Measurements from ENCODE around the gene PRELID1.
"Not testable (repeated sequence)": the region's sequence is repeated elsewhere in the genome, so short reads cannot be mapped to it uniquely, and the experiment has no call there.

PRELID1 gene

DNA sequence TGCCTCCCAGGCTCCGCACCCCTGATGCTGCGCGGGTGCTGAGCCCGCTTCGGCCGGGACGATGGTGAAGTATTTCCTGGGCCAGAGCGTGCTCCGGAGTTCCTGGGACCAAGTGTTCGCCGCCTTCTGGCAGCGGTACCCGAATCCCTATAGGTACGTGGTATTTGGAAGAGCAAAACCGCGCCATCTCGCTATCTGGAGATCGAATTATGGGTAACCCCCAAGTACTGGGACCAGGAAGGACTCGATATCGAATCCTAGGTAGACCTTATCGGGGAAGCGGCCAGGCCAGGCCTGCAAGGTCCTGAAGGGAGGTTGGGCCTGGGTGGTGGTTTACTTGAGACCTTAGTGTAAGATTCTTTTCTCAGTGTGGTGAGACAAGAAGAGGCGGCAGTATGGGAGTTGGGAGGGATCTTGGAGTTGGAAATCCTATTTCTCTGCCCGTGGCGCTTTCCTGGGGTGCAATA lies 359 bp downstream of the PRELID1 start:
- peaks cover 57% of the 10 kb centered on the region for H3K36me3 ChIP-seq
- H3K27me3 ChIP-seq: no peaks in the 10 kb centered on the region
- no peaks in the 10 kb centered on the region for H3K9me3 ChIP-seq
- TF ChIP-seq, protein P1, sequence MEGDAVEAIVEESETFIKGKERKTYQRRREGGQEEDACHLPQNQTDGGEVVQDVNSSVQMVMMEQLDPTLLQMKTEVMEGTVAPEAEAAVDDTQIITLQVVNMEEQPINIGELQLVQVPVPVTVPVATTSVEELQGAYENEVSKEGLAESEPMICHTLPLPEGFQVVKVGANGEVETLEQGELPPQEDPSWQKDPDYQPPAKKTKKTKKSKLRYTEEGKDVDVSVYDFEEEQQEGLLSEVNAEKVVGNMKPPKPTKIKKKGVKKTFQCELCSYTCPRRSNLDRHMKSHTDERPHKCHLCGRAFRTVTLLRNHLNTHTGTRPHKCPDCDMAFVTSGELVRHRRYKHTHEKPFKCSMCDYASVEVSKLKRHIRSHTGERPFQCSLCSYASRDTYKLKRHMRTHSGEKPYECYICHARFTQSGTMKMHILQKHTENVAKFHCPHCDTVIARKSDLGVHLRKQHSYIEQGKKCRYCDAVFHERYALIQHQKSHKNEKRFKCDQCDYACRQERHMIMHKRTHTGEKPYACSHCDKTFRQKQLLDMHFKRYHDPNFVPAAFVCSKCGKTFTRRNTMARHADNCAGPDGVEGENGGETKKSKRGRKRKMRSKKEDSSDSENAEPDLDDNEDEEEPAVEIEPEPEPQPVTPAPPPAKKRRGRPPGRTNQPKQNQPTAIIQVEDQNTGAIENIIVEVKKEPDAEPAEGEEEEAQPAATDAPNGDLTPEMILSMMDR (IDR thresholded peaks at IDR 0.05): no peak
- H3K4me3 ChIP-seq (ENCODE audit: low read depth in 1 of 2, low read length in 1 of 2): peak overlapping the region; percentile 79 to 99
- peak overlapping the region; percentile 95 for H3K27ac ChIP-seq
- H3K4me1 ChIP-seq (ENCODE audit: control insufficient read depth in 1 of 2, insufficient read depth in 1 of 2, low read depth in 1 of 2, low read length in 1 of 2): peaks cover 85 to 89% of the 10 kb centered on the region in 2 experiments

GRCh38 chr5:177304392-177305119 lies 957 bp downstream of the PRELID1 start:
- Histone ChIP-seq H3K36me3 (peaks cover 51% of the 10 kb centered on the region), H3K4me3 (ENCODE audit: low read depth in 1 of 2, low read length in 1 of 2) (peak overlapping the region; percentile 79 to 99), H3K4me1 (ENCODE audit: control insufficient read depth in 1 of 2, insufficient read depth in 1 of 2, low read depth in 1 of 2, low read length in 1 of 2) (peaks cover 85 to 89% of the 10 kb centered on the region in 2 experiments), H3K27ac (peak overlapping the region; percentile 95), H3K9me3 (no peaks in the 10 kb centered on the region), H3K27me3 (no peaks in the 10 kb centered on the region)
- TF ChIP-seq, protein P1 (IDR thresholded peaks at IDR 0.05): no peak

DNA sequence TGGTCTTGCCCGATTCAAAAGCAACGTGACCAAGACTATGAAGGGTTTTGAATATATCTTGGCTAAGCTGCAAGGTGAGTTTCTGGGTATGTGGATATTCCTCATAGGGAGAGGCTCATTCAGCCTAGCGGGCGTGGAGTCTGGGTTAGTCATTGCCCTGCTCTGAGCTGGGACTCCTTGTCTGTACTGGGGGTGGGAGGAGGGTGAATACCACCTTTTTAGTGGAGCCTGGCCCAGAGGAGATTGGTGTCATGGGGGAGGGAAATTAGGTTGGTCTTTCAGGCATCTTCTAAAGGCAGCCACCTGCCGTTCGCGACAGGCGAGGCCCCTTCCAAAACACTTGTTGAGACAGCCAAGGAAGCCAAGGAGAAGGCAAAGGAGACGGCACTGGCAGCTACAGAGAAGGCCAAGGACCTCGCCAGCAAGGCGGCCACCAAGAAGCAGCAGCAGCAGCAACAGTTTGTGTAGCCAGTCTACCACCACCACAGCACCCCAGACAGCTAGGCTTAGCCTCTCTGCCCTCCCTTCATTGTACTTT lies 2.6 kb downstream of the PRELID1 start:
- peaks cover 45% of the 10 kb centered on the region for H3K36me3 ChIP-seq
- peak overlapping the region; percentile 95 for H3K27ac ChIP-seq
- H3K4me1 ChIP-seq (ENCODE audit: control insufficient read depth in 1 of 2, insufficient read depth in 1 of 2, low read depth in 1 of 2, low read length in 1 of 2): peaks cover 85 to 89% of the 10 kb centered on the region in 2 experiments
- not testable (repeated sequence) for H3K27me3 ChIP-seq, H3K9me3 ChIP-seq
- peak overlapping the region; percentile 79 to 99 for H3K4me3 ChIP-seq (ENCODE audit: low read depth in 1 of 2, low read length in 1 of 2)

- no peaks in the 10 kb centered on the region for H3K9me3 ChIP-seq
- H3K4me3 ChIP-seq (ENCODE audit: low read depth in 1 of 2, low read length in 1 of 2): peak overlapping the region; percentile 79 to 99
- H3K27ac ChIP-seq: peak overlapping the region; percentile 95
- TF ChIP-seq, protein P1 (IDR thresholded peaks at IDR 0.05): peak; percentile 95
- peaks cover 37% of the 10 kb centered on the region for H3K36me3 ChIP-seq
- peaks cover 85 to 89% of the 10 kb centered on the region in 2 experiments for H3K4me1 ChIP-seq (ENCODE audit: control insufficient read depth in 1 of 2, insufficient read depth in 1 of 2, low read depth in 1 of 2, low read length in 1 of 2)
- H3K27me3 ChIP-seq: no peaks in the 10 kb centered on the region
These were observed 3.3 kb downstream of the PRELID1 start for GRCh38 chr5:177306674-177307543.

DNA sequence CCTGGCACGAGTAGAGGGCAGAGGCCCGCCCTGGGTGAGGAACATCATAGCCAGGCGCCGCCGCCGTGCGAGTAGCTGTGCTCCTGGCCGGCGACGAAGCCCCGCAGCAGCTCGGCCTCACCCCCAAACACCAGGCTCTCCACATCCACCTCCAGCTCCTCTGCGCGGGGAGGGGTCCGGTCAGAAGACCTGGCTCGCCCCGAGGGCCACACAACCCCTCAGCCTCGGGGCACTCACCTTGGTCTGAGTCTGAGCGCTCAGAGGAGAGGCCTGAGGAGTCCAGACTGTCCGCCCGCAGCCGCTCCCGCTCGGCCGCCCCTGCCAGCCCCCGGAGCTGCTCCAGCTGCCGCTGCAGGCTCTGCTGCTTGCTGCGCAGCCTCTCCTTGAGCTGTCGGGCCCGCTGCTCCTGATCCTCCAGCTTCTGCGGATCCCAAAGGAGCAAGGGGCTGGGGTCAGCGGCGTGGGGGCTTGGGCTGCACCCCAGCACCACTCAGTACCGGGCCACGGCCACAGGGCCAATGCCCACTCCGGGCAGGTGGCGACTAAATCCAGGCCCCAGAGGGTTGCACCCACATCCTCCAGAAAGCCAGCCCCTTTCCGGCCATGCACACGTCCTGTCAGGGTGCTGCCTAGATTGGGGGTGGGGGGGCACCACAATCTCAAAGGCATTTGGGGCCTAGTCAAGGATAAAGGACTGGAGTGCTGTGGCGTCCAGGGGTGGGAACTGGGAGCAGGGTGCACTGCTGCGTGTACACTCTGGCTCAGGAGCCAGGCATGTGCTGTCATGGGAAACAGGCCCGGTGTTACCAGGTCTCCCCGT lies 4.2 kb downstream of the PRELID1 start:
- H3K27ac ChIP-seq: peak overlapping the region; percentile 95
- peaks cover 85 to 89% of the 10 kb centered on the region in 2 experiments for H3K4me1 ChIP-seq (ENCODE audit: control insufficient read depth in 1 of 2, insufficient read depth in 1 of 2, low read depth in 1 of 2, low read length in 1 of 2)
- TF ChIP-seq, protein P1 (IDR thresholded peaks at IDR 0.05): peak; percentile 11
- H3K4me3 ChIP-seq (ENCODE audit: low read depth in 1 of 2, low read length in 1 of 2): peak overlapping the region; percentile 79 to 99
- no peaks in the 10 kb centered on the region for H3K27me3 ChIP-seq
- no peaks in the 10 kb centered on the region for H3K9me3 ChIP-seq
- peaks cover 29% of the 10 kb centered on the region for H3K36me3 ChIP-seq

Data from neutrophil (primary cell).